Measurements from ENCODE around the gene TRIM46.

TRIM46 gene

GRCh38 chr1:155174324-155175280 lies 953 bp downstream of the TRIM46 start:
- no peak for DNase-seq

GRCh38 chr1:155175281-155175926 lies 1.8 kb downstream of the TRIM46 start:
- no peak for DNase-seq

DNA sequence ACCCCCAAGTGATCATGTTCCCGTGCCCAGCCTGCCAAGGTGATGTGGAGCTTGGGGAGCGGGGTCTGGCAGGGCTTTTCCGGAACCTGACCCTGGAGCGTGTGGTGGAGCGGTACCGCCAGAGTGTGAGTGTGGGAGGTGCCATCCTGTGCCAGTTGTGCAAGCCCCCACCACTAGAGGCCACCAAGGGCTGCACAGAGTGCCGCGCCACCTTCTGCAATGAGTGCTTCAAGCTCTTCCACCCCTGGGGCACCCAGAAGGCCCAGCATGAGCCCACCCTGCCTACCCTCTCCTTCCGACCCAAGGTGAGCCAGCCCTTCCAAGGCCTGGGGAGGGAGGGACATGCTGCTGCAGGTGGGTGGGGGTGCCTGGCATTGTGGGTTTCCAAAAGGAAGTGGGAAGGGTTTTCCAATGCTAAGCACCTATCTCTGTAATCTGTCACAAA lies 2.3 kb downstream of the TRIM46 start:
- DNase-seq, result no peak

DNA sequence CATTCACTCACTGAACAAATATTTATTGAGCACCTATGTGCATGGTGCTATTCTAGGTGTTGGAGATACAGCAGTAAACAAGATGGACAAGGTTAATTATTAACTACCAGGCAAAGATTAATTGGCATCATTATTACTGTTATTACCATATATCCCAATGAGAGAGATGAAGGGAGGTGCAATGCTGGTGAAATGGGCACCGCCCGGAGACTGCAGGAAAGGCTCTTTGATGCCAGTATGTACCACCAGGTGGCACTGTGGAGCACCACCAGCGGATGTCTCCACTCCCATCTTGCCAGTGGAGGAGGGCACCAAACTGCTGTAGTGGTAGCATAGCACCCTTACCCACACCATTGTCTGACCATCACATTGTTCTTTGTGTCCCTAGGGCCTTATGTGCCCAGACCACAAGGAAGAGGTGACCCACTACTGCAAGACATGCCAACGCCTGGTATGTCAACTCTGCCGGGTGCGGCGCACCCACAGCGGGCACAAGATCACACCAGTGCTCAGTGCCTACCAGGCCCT lies 3.0 kb downstream of the TRIM46 start:
- DNase-seq, result peak; percentile 77

GRCh38 chr1:155177192-155177917 lies 3.7 kb downstream of the TRIM46 start:
- DNase-seq, result no peak

- DNase-seq, result no peak
Observed at GRCh38 chr1:155177918-155178281, 4.3 kb downstream of the TRIM46 start.

- no peak for DNase-seq
Observed at GRCh38 chr1:155178441-155179111, 4.9 kb downstream of the TRIM46 start.

GRCh38 chr1:155179112-155180031 lies 5.7 kb downstream of the TRIM46 start:
- DNase-seq, result no peak

DNA sequence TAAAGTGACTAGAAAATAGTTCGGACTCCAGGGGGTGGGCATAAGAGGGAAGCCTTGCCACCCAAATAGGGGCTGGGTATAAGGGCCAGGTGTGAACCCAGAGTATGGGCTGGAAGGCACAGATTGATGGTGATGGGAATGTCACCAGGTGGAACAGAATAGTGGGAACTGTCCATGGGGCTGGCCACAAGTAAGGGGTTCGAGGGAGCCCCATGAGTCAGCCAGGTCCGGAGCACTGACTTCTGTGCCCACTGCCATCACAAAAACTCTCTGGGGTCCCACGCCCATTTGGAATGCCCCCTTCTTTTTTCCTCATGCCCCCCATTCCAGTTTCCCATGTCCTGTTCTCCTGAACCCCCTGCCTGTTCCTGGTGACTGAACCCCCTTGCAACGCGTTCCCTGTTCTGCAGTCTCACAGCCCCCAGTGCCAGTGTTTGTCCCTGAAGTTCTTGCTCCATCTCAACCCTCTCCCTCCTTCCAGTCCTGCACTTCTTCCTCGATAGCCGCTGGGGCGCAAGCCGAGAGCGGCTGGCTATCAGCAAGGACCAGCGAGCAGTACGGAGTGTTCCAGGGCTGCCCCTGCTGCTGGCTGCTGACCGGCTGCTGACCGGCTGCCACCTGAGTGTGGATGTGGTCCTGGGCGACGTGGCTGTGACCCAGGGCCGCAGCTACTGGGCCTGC lies 7.9 kb downstream of the TRIM46 start:
- DNase-seq, result no peak

- DNase-seq, result no peak
Observed at GRCh38 chr1:155182052-155182550, 8.5 kb downstream of the TRIM46 start.

- DNase-seq, result no peak
Observed at GRCh38 chr1:155183775-155184221, 10.1 kb downstream of the TRIM46 start.

- DNase-seq, result no peak
Observed at GRCh38 chr1:155184351-155184811, 10.7 kb downstream of the TRIM46 start.

DNA sequence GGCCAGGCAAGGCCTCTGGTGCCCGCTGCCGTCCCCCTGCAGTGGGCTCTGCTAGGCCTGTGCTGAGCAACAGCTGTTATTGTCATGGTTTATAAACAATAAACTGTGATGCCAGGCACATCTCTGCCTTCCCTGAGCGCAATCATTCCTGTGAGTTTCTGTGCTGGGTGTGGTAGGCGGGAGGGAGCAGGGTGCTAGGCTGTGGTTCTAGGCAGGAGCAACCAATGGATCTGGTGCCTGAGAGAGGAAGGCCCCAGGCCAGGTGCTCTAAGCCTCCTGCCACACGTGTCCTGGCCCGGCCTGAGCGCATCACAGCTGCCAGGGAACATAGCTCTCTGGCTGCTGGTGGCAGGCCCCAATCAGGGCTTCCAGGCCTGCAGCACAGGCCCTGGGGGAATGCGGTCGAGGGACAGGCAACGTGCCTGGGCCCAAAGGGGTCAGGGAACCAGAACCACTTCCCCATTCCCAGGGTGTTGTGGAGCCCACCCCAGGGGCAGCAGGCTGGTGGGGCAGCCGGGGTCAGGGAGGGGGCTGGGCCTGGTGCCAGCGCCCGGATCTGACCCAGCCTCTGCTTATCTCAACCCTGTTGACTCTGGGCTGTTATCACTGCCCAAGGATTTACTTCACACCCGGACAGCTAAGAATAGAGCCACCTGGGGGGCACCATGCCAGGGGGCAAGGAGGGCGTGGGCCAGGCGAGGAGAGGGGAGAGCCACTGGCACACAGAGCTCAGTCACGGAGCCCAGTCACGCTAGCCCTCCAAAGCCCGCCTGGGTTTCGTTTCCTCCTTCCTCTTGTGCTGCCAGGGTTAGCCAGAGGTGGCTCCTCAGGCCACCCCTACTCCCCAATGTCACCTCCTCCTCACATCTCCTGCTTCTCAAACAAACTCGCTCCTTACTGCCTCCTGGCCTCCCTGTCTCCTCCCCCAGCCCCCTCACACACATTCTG lies 11.5 kb downstream of the TRIM46 start:
- no peak for DNase-seq

- DNase-seq, result no peak
Observed at GRCh38 chr1:155185783-155186066, 12.1 kb downstream of the TRIM46 start.

DNA sequence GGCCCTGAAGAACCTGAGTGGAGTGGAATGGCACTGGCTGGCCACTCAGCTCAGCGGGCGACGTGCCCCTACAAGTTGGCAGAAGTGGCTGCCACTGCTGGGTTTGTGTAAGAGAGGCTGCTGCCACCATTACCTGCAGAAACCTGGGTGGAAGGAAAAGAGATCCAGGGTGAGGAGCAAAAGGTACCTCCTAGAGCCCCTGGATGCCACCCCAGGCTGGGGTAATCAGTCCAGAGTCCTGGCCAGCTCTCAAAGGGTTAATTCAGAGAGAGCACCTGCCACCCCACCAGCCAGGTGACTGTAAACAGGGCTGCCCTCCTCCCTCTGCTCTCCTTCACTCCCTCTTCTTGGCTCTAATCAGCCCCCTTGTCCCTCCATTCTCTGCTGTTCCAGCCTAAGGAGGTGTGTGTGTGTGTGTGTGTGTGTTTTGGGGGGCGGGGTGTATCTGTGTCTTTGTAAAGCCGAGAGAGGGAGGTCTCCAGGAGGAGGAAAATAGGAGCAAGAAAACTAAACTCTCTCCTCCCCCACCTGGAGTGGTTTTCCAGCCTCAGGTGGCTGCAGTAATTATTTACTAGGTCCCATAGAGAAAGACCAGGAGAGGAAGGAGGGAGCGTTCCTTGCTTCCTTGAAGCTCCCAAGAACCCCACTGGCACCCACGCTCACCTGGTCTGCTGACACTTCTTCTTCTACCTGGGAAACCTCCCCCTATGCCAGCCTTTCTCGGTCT lies 12.6 kb downstream of the TRIM46 start:
- no peak for DNase-seq

DNA sequence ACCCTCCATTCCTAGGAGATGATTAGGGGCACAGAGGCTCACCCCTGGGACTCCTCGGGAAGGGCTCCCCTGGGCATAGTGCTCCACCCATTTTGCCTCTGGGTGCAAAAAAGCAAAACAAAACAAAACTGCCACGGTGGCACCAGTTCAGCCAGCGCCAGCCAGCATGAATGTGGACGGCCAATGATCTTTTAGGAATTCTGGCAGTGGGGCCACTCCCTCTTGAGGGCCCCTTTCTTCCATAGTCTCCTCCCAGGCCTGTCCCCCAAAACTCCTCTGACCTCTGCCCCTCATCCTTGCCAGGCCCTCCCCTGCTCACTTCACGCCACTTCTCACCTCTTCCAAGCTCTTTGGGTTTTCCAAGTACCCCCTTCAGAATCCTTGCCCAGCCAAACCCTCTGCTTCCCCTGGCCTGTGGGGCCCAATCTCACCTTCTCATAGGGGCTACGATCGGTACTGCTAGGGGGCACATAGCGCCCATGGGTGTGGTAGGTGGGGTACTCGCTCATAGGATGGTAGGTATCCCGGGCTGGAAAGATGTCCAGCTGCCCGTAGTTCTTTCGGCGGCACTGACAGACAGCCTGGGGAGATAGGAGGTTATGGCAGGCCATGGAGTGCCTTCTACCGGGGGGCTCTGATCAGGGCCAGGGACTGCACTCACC lies 13.3 kb downstream of the TRIM46 start:
- DNase-seq, result no peak

GRCh38 chr1:155187456-155187891 lies 13.8 kb downstream of the TRIM46 start:
- no peak for DNase-seq

GRCh38 chr1:155188268-155188667 lies 14.6 kb downstream of the TRIM46 start:
- DNase-seq, result no peak

Data from SHP77 treated with DMSO at 0.1 percent for 48 hours (cell line).